ENCODE data around the gene FEN1. TPM values are rescaled to one million over a fixed set of nuclear protein-coding genes. Genes with fewer than 3 reads are reported as not detected.
A peak's percentile ranks its signal among the peaks of the same experiment; 100 is the strongest.

Gene FEN1
- total RNA-seq, 3 donors from 2014 or later = 7.5 to 21.8 (median 8.1) TPM

GRCh38 chr11:61795876-61796526 lies 3.3 kb downstream of the FEN1 start:
- no peak for ATAC-seq
- Histone ChIP-seq H3K4me3 (no peak overlapping the region), H3K9me3 (no peaks in the 10 kb centered on the region), H3K4me1 (ENCODE audit: low read depth) (peaks cover 20% of the 10 kb centered on the region), H3K36me3 (ENCODE audit: low read depth) (no peaks in the 10 kb centered on the region)
- intact Hi-C loops (cut with DNase I, micrococcal nuclease) = no loop called here
- no peak for DNase-seq
- no peak for TF ChIP-seq CTCF (IDR thresholded peaks at IDR 0.05)

GRCh38 chr11:61797263-61797944 lies 4.7 kb downstream of the FEN1 start:
- ATAC-seq (peak; percentile 45), DNase-seq (peak in 2 of 3 donors; percentile 61 to 92)
- intact Hi-C loops (cut with DNase I, micrococcal nuclease) = no loop called here
- H3K9me3 ChIP-seq = no peaks in the 10 kb centered on the region
- H3K4me3 ChIP-seq = no peak overlapping the region
- peaks cover 13% of the 10 kb centered on the region for H3K4me1 ChIP-seq (ENCODE audit: low read depth)
- peak; percentile 49 for TF ChIP-seq CTCF (IDR thresholded peaks at IDR 0.05)
- H3K36me3 ChIP-seq (ENCODE audit: low read depth) = no peaks in the 10 kb centered on the region

GRCh38 chr11:61799665-61800284 lies 7.1 kb downstream of the FEN1 start:
- ATAC-seq (no peak), DNase-seq (no peak)
- Histone ChIP-seq H3K9me3 (no peaks in the 10 kb centered on the region), H3K4me3 (no peak overlapping the region), H3K36me3 (ENCODE audit: low read depth) (no peaks in the 10 kb centered on the region), H3K4me1 (ENCODE audit: low read depth) (no peaks in the 10 kb centered on the region)
- intact Hi-C loops (cut with DNase I, micrococcal nuclease) = loop anchor here in 1 of 2 donors (10.0 kb wide), 1 partner anchor 145 kb away; no protein-coding TSS in a partner anchor
- TF ChIP-seq CTCF (IDR thresholded peaks at IDR 0.05) = no peak

GRCh38 chr11:61800331-61801281 lies 7.9 kb downstream of the FEN1 start:
- no peak for ATAC-seq
- no peak for TF ChIP-seq CTCF (IDR thresholded peaks at IDR 0.05)
- intact Hi-C loops (cut with DNase I, micrococcal nuclease) = loop anchor here in 1 of 2 donors (10.0 kb wide), 1 partner anchor 144 kb away; no protein-coding TSS in a partner anchor
- no peak for DNase-seq
- H3K4me1 ChIP-seq (ENCODE audit: low read depth) = no peaks in the 10 kb centered on the region
- H3K4me3 ChIP-seq = no peak overlapping the region
- H3K36me3 ChIP-seq (ENCODE audit: low read depth) = no peaks in the 10 kb centered on the region
- H3K9me3 ChIP-seq = no peaks in the 10 kb centered on the region

GRCh38 chr11:61802605-61803004 lies 9.9 kb downstream of the FEN1 start:
- no peak for TF ChIP-seq CTCF (IDR thresholded peaks at IDR 0.05)
- DNase-seq (no peak), ATAC-seq (no peak)
- no peaks in the 10 kb centered on the region for H3K36me3 ChIP-seq (ENCODE audit: low read depth)
- H3K9me3 ChIP-seq = no peaks in the 10 kb centered on the region
- intact Hi-C loops (cut with DNase I, micrococcal nuclease) = loop anchor here in 1 of 2 donors (10.0 kb wide), 1 partner anchor 142 kb away; no protein-coding TSS in a partner anchor
- no peak overlapping the region for H3K4me3 ChIP-seq
- H3K4me1 ChIP-seq (ENCODE audit: low read depth) = no peaks in the 10 kb centered on the region

All from mucosa of descending colon (tissue), 3 donors.